ENCODE results near the gene TPSG1.

- TF ChIP-seq FOSL1 (IDR thresholded peaks at IDR 0.05; ENCODE audit: low read depth) (no peak), CTCF (IDR thresholded peaks at IDR 0.05 in 2 of 3, conservative IDR thresholded peaks at IDR 0.05 in 1 of 3; ENCODE audit: borderline replicate concordance in 1 of 3, insufficient read depth in 1 of 3, low read depth in 2 of 3, low read length in 2 of 3) (no peak), EGR1 (IDR thresholded peaks at IDR 0.05; ENCODE audit: low read depth) (no peak), JUND (IDR thresholded peaks at IDR 0.05) (no peak), REST (IDR thresholded peaks at IDR 0.05; ENCODE audit: low read depth) (no peak), POLR2A (IDR thresholded peaks at IDR 0.05; ENCODE audit: borderline replicate concordance, extremely low read depth, insufficient read depth, insufficient read length) (no peak), SP1 (IDR thresholded peaks at IDR 0.05; ENCODE audit: low read depth) (no peak), EZH2 (IDR thresholded peaks at IDR 0.05) (no peak)
Measured at GRCh38 chr16:1259760-1260068, 34.6 kb upstream of the TPSG1 start.
